ENCODE measurements around the gene TNFAIP2.

- TF ChIP-seq GATA3 (IDR thresholded peaks at IDR 0.05; ENCODE audit: low read depth, low read length) (no peak), GATA2 (IDR thresholded peaks at IDR 0.05; ENCODE audit: low read depth, low read length) (no peak)
Observed at GRCh38 chr14:103128631-103129300, 5.5 kb downstream of the TNFAIP2 start.

Measured in SH-SY5Y (cell line).